HepG2 (cell line): ENCODE data around the gene SEPTIN11. TPM values are rescaled to one million over a fixed set of nuclear protein-coding genes. Genes with fewer than 3 reads are reported as not detected.

Source experiments
- ATAC-seq: fragments of 200-7000 bp; cut with Tn5 transposase; 3 replicates; pipeline ENCODE4 v1.9.1; 2020; ENCODE audit warnings: mild to moderate bottlenecking, moderate library complexity
- BruUV-seq: library from RNA; stranded (reverse); fragments of 400-500 nt; replicated peaks from 2 replicates; lab custom pipeline; 2021; lab: Mats Ljungman, UMichigan
- CTCF ChIA-PET: fragments of 300-600 bp; formaldehyde crosslinking; extraction: SDS; loops from one replicate; lab custom pipeline; 2021; ENCODE audit warnings: low total read pairs, inconsistent platforms, low intra/inter-chr PET ratio; lab: Yijun Ruan, JAX
- POLR2A ChIA-PET: fragments of 350-600 bp; sonication (Branson Sonifier 250); formaldehyde crosslinking; loops from one replicate; lab custom pipeline; 2020; ENCODE audit warnings: antibody characterized with exemption, inconsistent platforms; lab: Yijun Ruan, JAX
- DNase-seq: peaks from one replicate; pipeline ENCODE4 v3.0.0-alpha.2; 2015; ENCODE audit warnings: low spot score
- FAIRE-seq: peaks from 3 replicates; lab custom pipeline; 2011; peaks lifted over from hg19 to GRCh38; lab: Jason Lieb, UNC
- H2AFZ ChIP-seq: one replicate; pipeline ENCODE4 v1.6.1; 2011; ENCODE audit warnings: low read length, inconsistent platforms
- H3K27ac ChIP-seq: fragments of 300-600 bp; 3 replicates; pipeline ENCODE4 v1.8.0; 2011; ENCODE audit warnings: mixed run types, mild to moderate bottlenecking, mixed read lengths, low read length, inconsistent platforms; ENCODE audit not compliant: insufficient read depth; ENCODE audit errors: extremely low read length
- H3K27me3 ChIP-seq, 2 experiments: fragments of 200-600 bp in 1 of 2; 2 replicates in 1 of 2; 3 replicates in 1 of 2; pipeline versions ENCODE4 v1.6.0 to v1.8.0; 2011; ENCODE audit warnings: low read length in 2 of 2, mild to moderate bottlenecking in 2 of 2, moderate library complexity in 2 of 2, inconsistent platforms in 1 of 2; ENCODE audit not compliant: insufficient read depth in 2 of 2, control insufficient read depth in 1 of 2
- H3K36me3 ChIP-seq, 2 experiments: fragments of 200-600 bp in 1 of 2; replicated peaks in 1 of 2; 2 replicates in 1 of 2; 3 replicates in 1 of 2; pipeline versions ENCODE4 v1.5.1 to v1.8.0; 2011; ENCODE audit warnings: low read length in 2 of 2, inconsistent platforms in 1 of 2; ENCODE audit not compliant: insufficient read depth in 2 of 2, control insufficient read depth in 1 of 2
- H3K4me1 ChIP-seq: 2 replicates; pipeline ENCODE4 v1.5.1; 2012; ENCODE audit warnings: low read length, inconsistent platforms; ENCODE audit not compliant: insufficient read depth
- H3K4me2 ChIP-seq: 2 replicates; pipeline ENCODE4 v1.6.0; 2011; ENCODE audit warnings: low read depth, low read length, inconsistent platforms
- H3K4me3 ChIP-seq, 3 experiments: fragments of 200-600 bp in 1 of 3; sonication (generic), shearing (Covaris generic) in 1 of 3; replicated peaks in 1 of 3; 2 replicates each; pipeline ENCODE4 v1.5.1; 2011 to 2016; ENCODE audit warnings: low read length in 3 of 3, inconsistent platforms in 2 of 3, low read depth in 2 of 3, mild to moderate bottlenecking in 2 of 3, control low read depth in 1 of 3, mixed read lengths in 1 of 3; ENCODE audit not compliant: insufficient read depth in 1 of 3
- H3K79me2 ChIP-seq: one replicate; pipeline ENCODE4 v1.6.1; 2011; ENCODE audit warnings: low read length, inconsistent platforms; ENCODE audit not compliant: insufficient read depth
- H3K9ac ChIP-seq: 2 replicates; pipeline ENCODE4 v1.6.0; 2011; ENCODE audit warnings: mild to moderate bottlenecking, low read depth, low read length, inconsistent platforms; ENCODE audit not compliant: insufficient read depth
- H3K9me3 ChIP-seq: 2 replicates; pipeline ENCODE4 v1.5.1; 2012; ENCODE audit warnings: mild to moderate bottlenecking, low read length
- H4K20me1 ChIP-seq: 2 replicates; pipeline ENCODE4 v1.6.0; 2011; ENCODE audit warnings: inconsistent platforms, mild to moderate bottlenecking, low read length, moderate library complexity; ENCODE audit not compliant: insufficient read depth
- AGO2 ChIP-seq: fragments of 200-400 bp; formaldehyde crosslinking; optimal IDR thresholded peaks from 2 replicates; pipeline ENCODE3; 2017; ENCODE audit warnings: mild to moderate bottlenecking, low read depth, low read length, moderate library complexity
- CENPX ChIP-seq: sonication (generic); formaldehyde crosslinking; IDR thresholded peaks from 2 replicates; pipeline ENCODE4 v1.9.0; 2021; ENCODE audit warnings: mild to moderate bottlenecking, missing genetic modification reagents, moderate library complexity
- CHD4 ChIP-seq: fragments of 200-600 bp; sonication (generic); IDR thresholded peaks from 2 replicates; pipeline ENCODE4 v1.7.0; 2017; ENCODE audit warnings: mild to moderate bottlenecking, low read length, borderline replicate concordance
- NBN ChIP-seq: fragments of 450-650 bp; conservative IDR thresholded peaks from 2 replicates; pipeline ENCODE4 v1.6.1; 2017
- NFE2L1 ChIP-seq: sonication (generic); formaldehyde crosslinking; IDR thresholded peaks from 2 replicates; pipeline ENCODE4 v1.4.0; 2020; ENCODE audit warnings: missing genetic modification reagents, mild to moderate bottlenecking, borderline replicate concordance
- POLR2A ChIP-seq, 2 experiments: IDR thresholded peaks; 2 replicates each; pipeline ENCODE4 v1.6.1; 2011; ENCODE audit warnings: low read depth in 2 of 2, low read length in 2 of 2, mild to moderate bottlenecking in 1 of 2, moderate library complexity in 1 of 2; ENCODE audit not compliant: insufficient read depth in 1 of 2
- PRPF4 ChIP-seq: fragments of 200-400 bp; formaldehyde crosslinking; IDR thresholded peaks from 2 replicates; pipeline ENCODE4 v1.6.1; 2016; ENCODE audit warnings: low read length, low read depth; ENCODE audit not compliant: poor library complexity, severe bottlenecking
- RAD51 ChIP-seq: fragments of 450-650 bp; IDR thresholded peaks from 2 replicates; pipeline ENCODE4 v1.6.1; 2016; ENCODE audit warnings: borderline replicate concordance
- SNRNP70 ChIP-seq: fragments of 200-400 bp; formaldehyde crosslinking; IDR thresholded peaks from 2 replicates; pipeline ENCODE4 v1.6.1; 2017; ENCODE audit warnings: mild to moderate bottlenecking, low read depth, low read length, moderate library complexity
- SP4 ChIP-seq: sonication (generic); formaldehyde crosslinking; IDR thresholded peaks from 2 replicates; pipeline ENCODE4 v1.8.1; 2023; ENCODE audit warnings: mild to moderate bottlenecking, missing genetic modification reagents
- TBL1XR1 ChIP-seq: fragments of 150-350 bp; IDR thresholded peaks from 2 replicates; pipeline ENCODE4 v1.6.1; 2014; ENCODE audit warnings: borderline replicate concordance, low read length; ENCODE audit not compliant: partially characterized antibody
- THRA ChIP-seq: sonication (generic); formaldehyde crosslinking; IDR thresholded peaks from 2 replicates; pipeline ENCODE4 v1.4.0; 2020; ENCODE audit warnings: missing genetic modification reagents, borderline replicate concordance
- ZBTB3 ChIP-seq: sonication (generic); formaldehyde crosslinking; IDR thresholded peaks from 2 replicates; pipeline ENCODE4 v1.4.0; 2020; ENCODE audit warnings: low read depth, mild to moderate bottlenecking, moderate library complexity, missing genetic modification reagents, borderline replicate concordance
- ZNF597 ChIP-seq: sonication (generic); formaldehyde crosslinking; IDR thresholded peaks from 2 replicates; pipeline ENCODE4 v1.5.0; 2020; ENCODE audit warnings: missing genetic modification reagents
- ZSCAN25 ChIP-seq: sonication (generic); formaldehyde crosslinking; IDR thresholded peaks from 2 replicates; pipeline ENCODE4 v1.8.0; 2022; ENCODE audit warnings: mild to moderate bottlenecking, missing genetic modification reagents
- WGBS: methylation state at CpG from one replicate; pipeline ENCODE4 v1.1.6; 2017; ENCODE audit warnings: low lambda C conversion rate; 5-methylcytosine and 5-hydroxymethylcytosine counted together
- in situ Hi-C: cut with HindIII; loops from 2 replicates; pipeline ENCODE4 v1.10.0; 2017; ENCODE audit warnings: low pct_unique_long_range_greater_than_20kb; ENCODE audit not compliant: extremely low pct_ligation_motif_present
- intact Hi-C: fragments of 100-400 bp; cut with micrococcal nuclease; formaldehyde crosslinking; loops from one replicate; pipeline ENCODE4 v1.10.0; 2022; ENCODE audit not compliant: unreplicated experiment
- polyA plus RNA-seq, 8 experiments: library from polyadenylated mRNA; depleted of rRNA in 3 of 8; stranded (reverse) in 7 of 8; unstranded in 1 of 8; fragments of >200 nt; fragmentation: Illumina TruSeq in 4 of 8; extraction: Trizol in 4 of 8; gene quantifications; 2 replicates each; pipeline versions ENCODE4 v1.2.1 to v1.2.3, GENCODE V29; 2011 to 2016; ENCODE audit warnings: low read depth in 4 of 8, missing spikeins in 1 of 8, mixed read lengths in 1 of 8; ENCODE audit not compliant: insufficient read depth in 1 of 8
- total RNA-seq, 5 experiments: library from RNA; depleted of rRNA; stranded (reverse); fragments of >200 nt; fragmentation: Illumina TruSeq; extraction: Trizol; gene quantifications; 2 replicates each; pipeline ENCODE4 v1.2.3, GENCODE V29; 2016; ENCODE audit warnings: low read depth in 1 of 5
- TF ChIP-seq, protein P1 (sequence below): fragments of 450-650 bp; IDR thresholded peaks from 2 replicates; pipeline ENCODE4 v1.6.1; 2017

The SEPTIN11 gene
- total and polyA plus RNA-seq, 2 of the 13 experiments (the other 11 are each of a cell fraction or from before 2014, with no cell fraction given) = 28.9 to 47.3 TPM

GRCh38 chr4:76943129-76943620, 6.4 kb upstream of the SEPTIN11 start (continued):
- TF ChIP-seq THRA (CRISPR knock-in tag) (no peak), NBN (no peak), TBL1XR1 (no peak), PRPF4 (no peak), NFE2L1 (CRISPR knock-in tag) (no peak), SNRNP70 (no peak), SP4 (CRISPR knock-in tag) (no peak)

DNA sequence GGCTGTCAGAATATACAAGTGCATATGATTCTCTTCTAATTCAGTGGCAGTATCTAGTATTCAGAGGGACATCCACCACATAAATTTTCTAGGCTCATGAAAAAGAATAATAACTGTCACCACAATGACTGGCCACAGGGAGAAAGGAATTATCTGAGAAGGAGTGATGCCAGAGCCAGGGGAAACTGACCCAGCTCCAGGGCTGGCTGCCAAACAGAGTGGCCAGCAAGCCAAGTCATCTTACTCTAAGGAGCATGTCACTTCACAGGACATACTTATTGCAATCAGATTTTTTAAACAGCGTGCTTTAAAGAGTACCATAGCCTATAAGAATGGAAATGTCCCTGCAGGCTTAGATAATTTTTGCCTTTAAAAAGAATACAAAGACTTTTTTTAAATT, 5.8 kb upstream of the SEPTIN11 start:
- H4K20me1 ChIP-seq = no peaks in the 10 kb centered on the region
- ChIA-PET CTCF (no interaction called here), POLR2A (no interaction called here)
- no peak for TF ChIP-seq CHD4
- no peak for TF ChIP-seq ZBTB3 (CRISPR knock-in tag)
- no peak for TF ChIP-seq POLR2A (IDR thresholded peaks at IDR 0.05; ENCODE audit: insufficient read depth in 1 of 2, low read depth in 2 of 2, low read length in 2 of 2)
- TF ChIP-seq, protein P1, sequence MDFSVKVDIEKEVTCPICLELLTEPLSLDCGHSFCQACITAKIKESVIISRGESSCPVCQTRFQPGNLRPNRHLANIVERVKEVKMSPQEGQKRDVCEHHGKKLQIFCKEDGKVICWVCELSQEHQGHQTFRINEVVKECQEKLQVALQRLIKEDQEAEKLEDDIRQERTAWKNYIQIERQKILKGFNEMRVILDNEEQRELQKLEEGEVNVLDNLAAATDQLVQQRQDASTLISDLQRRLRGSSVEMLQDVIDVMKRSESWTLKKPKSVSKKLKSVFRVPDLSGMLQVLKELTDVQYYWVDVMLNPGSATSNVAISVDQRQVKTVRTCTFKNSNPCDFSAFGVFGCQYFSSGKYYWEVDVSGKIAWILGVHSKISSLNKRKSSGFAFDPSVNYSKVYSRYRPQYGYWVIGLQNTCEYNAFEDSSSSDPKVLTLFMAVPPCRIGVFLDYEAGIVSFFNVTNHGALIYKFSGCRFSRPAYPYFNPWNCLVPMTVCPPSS = no peak
- no peak for TF ChIP-seq ZSCAN25 (CRISPR knock-in tag)
- TF ChIP-seq AGO2 = no peak
- TF ChIP-seq CENPX = no peak
- no peak for TF ChIP-seq ZNF597 (CRISPR knock-in tag)
- TF ChIP-seq RAD51 = no peak
- in situ Hi-C loops = no loop called here
- H3K27me3 ChIP-seq = no peaks in the 10 kb centered on the region
- H3K4me2 ChIP-seq = no peak overlapping the region
- H3K9me3 ChIP-seq = no peaks in the 10 kb centered on the region
- H3K36me3 ChIP-seq = no peaks in the 10 kb centered on the region
- ATAC-seq (no peak), DNase-seq (no peak), FAIRE-seq (no peak)
- no peak overlapping the region for H3K4me3 ChIP-seq
- peaks cover 12% of the 10 kb centered on the region for H3K4me1 ChIP-seq
- H3K79me2 ChIP-seq = peaks cover 8% of the 10 kb centered on the region
- H2AFZ ChIP-seq = no peak overlapping the region
- intact Hi-C loops = no loop called here
- no TSS peak for BruUV-seq
- 100% methylated on average over 1 of the region's 1 CpG for WGBS
- H3K27ac ChIP-seq = no peak overlapping the region
- no peak overlapping the region for H3K9ac ChIP-seq
